Measurements from ENCODE around the gene GOLGA2.
"Not testable (repeated sequence)": the region's sequence is repeated elsewhere in the genome, so short reads cannot be mapped to it uniquely, and the experiment has no call there.

Gene GOLGA2

DNA sequence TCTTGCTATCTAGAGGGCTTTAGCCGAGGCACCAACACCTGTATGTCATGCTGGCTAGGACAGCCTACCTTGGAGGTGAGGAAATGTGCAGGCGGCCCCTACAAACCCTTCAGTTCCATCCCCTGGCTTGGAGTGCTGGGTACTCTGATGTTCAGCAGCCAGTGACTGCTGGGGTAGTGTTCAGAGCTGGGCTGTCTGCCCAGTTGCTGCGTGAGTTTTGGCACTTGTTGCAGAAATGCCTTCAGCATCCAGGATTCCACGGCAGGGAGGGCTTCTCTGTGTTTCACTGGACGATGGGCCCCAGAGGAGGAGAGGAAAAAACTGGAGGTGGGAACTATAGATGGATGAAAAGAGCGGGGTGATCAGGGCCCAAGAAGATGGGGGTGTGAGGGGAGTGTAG lies 10.6 kb upstream of the GOLGA2 start:
- Histone ChIP-seq H3K4me1 (ENCODE audit: insufficient read depth, low read length) (no peaks in the 10 kb centered on the region), H3K36me3 (ENCODE audit: insufficient read depth, low read depth, low read length) (peaks cover 23% of the 10 kb centered on the region; the same call in 1 of the 2 replicates), H3K9me3 (ENCODE audit: insufficient read depth, low read depth, low read length) (no peaks in the 10 kb centered on the region), H3K4me3 (ENCODE audit: low read length) (no peak overlapping the region), H3K27me3 (ENCODE audit: insufficient read depth, low read length) (no peaks in the 10 kb centered on the region), H3K9ac (ENCODE audit: low read depth, low read length) (no peak overlapping the region), H3K27ac (ENCODE audit: low read length) (no peak overlapping the region)

DNA sequence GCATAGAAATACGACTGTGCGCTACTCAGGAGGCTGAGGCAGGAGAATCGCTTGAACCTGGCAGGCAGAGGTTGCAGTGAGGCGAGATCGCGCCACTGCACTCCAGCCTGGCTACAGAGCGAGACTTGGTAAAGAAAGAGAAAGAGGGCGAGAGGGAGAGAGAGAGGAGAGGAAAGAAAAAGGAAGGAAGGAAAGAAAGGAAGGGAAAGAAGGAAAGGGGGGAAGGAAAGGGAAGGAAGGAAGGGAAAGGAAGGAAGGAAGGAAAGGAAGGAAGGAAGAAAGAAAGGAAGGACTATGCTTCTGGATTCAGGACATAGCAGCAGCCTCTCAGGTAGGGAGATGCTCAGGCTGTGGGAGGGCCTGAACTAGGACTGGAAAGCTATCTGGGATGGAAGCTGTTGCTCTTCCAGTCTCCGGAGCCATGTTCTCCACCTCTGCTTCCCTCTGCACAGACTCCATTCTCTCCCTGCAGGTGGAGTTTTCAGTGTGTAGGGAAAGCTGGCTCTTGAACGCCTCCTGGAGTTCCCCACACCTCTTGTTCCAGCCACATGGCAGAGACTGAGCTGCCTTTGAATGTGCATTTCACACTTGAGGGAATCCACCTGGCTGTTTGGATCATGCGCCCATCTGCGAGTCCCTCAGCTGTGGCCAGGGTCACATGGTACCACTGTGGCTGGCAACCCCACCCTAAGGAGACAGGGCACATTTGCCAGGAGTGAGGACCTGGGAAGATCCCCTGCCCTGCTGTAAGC lies 9.4 kb upstream of the GOLGA2 start:
- Histone ChIP-seq H3K36me3 (ENCODE audit: insufficient read depth, low read depth, low read length) (peaks cover 23% of the 10 kb centered on the region; the same call in 1 of the 2 replicates), H3K9ac (ENCODE audit: low read depth, low read length) (no peak overlapping the region), H3K27ac (ENCODE audit: low read length) (no peak overlapping the region), H3K4me1 (ENCODE audit: insufficient read depth, low read length) (no peaks in the 10 kb centered on the region), H3K4me3 (ENCODE audit: low read length) (no peak overlapping the region), H3K9me3 (ENCODE audit: insufficient read depth, low read depth, low read length) (no peaks in the 10 kb centered on the region), H3K27me3 (ENCODE audit: insufficient read depth, low read length) (no peaks in the 10 kb centered on the region)

DNA sequence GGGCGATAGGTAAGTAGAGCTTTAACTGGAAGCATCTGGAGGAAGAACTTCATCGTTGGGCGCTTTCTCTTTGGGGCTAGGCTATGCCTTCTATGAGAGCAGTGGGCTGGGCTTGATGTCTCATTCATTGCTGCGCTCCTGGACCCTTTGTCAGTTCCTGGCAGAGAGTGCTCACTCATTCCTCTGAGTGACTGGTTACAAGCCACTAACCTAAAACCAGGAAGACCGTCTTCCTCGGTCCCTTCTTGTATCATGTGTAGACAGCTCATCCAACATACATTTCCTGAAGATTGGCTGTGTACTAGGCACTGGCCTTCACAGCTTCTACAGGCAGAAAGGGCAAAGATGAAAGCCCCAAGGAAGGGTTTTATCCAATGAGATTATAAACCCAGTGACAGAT lies 6.7 kb upstream of the GOLGA2 start:
- H3K27ac ChIP-seq (ENCODE audit: low read length): no peak overlapping the region

DNA sequence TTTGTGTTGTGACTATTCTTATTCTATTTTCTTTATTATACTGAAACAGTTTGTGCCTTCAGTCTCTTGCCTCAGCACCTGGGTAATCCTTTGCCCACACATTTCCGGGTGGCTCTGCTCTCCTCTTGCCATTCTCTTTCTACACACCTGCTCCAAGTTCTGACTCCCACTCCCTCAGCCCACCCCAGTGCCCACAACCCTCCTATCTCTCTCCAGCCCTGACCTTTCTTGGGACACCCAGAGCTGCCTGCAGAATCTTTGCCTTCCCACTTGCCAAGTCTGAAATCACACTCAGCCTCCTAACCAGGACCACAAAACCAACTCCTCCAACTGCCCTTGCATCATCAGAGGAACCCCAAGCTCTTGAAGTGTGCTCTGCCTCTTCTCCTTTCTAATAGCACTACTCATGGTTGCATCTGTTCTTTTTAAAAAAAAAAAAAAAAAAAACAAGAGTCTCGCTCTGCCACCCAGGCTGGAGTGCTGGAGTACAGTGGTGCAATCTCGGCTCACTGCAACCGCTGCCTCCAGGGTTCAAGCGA lies 4.3 kb upstream of the GOLGA2 start:
- no peak overlapping the region for H3K27ac ChIP-seq (ENCODE audit: low read length)
- no peaks in the 10 kb centered on the region for H3K36me3 ChIP-seq (ENCODE audit: insufficient read depth, low read depth, low read length)
- no peaks in the 10 kb centered on the region for H3K4me1 ChIP-seq (ENCODE audit: insufficient read depth, low read length)
- H3K9me3 ChIP-seq (ENCODE audit: insufficient read depth, low read depth, low read length): no peaks in the 10 kb centered on the region
- no peaks in the 10 kb centered on the region for H3K27me3 ChIP-seq (ENCODE audit: insufficient read depth, low read length)
- no peak overlapping the region for H3K9ac ChIP-seq (ENCODE audit: low read depth, low read length)
- no peak overlapping the region for H3K4me3 ChIP-seq (ENCODE audit: low read length)

More for the DNA sequence above, 6.7 kb upstream of the GOLGA2 start:
- peaks cover 13% of the 10 kb centered on the region; the same call in 1 of the 2 replicates for H3K36me3 ChIP-seq (ENCODE audit: insufficient read depth, low read depth, low read length)
- H3K27me3 ChIP-seq (ENCODE audit: insufficient read depth, low read length): no peaks in the 10 kb centered on the region
- H3K4me3 ChIP-seq (ENCODE audit: low read length): no peak overlapping the region
- H3K9me3 ChIP-seq (ENCODE audit: insufficient read depth, low read depth, low read length): no peaks in the 10 kb centered on the region
- no peaks in the 10 kb centered on the region for H3K4me1 ChIP-seq (ENCODE audit: insufficient read depth, low read length)
- H3K9ac ChIP-seq (ENCODE audit: low read depth, low read length): no peak overlapping the region

DNA sequence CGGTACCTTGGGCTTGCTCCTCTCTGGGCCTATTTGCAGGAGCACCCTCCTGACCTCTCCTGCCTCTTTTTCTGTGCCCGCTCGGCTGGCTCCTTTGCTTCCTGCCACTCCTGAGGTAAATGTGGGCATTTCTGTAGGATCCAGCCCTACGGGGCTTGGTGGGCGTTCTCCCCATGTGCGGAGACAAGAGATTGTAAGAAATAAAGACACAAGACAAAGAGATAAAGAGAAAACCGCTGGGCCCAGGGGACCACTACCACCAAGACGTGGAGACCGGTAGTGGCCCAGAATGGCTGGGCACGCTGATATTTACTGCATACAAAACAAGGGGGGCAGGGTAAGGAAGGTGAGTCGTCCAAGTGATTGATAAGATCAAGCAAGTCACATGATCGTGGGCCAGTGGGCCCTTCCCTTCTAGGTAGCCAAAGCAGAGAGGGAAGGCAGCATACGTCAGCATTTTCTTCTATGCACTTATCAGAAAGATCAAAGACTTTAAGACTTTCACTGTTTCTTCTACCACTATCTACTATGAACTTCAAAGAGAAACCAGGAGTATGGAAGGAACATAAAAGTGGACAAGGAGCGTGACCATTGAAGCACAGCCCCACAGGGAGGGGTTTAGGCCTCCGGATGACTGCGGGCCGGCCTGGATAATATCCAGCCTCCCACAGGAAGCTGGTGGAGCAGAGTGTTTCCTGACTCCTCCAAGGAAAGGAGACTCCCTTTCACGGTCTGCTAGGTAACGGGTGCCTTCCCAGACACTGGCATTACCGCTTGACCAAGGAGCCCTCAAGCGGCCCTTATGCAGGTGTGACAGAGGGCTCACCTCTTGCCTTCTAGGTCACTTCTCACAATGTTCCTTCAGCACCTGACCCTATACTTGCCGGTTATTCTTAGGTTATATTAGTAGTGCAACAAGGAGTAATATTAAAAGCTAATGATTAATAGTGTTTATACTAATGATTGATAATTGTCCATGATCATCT lies 3.6 kb upstream of the GOLGA2 start:
- not testable (repeated sequence) for H3K4me1 ChIP-seq (ENCODE audit: insufficient read depth, low read length); H3K9ac ChIP-seq (ENCODE audit: low read depth, low read length); H3K27me3 ChIP-seq (ENCODE audit: insufficient read depth, low read length); H3K4me3 ChIP-seq (ENCODE audit: low read length); H3K36me3 ChIP-seq (ENCODE audit: insufficient read depth, low read depth, low read length); H3K27ac ChIP-seq (ENCODE audit: low read length); H3K9me3 ChIP-seq (ENCODE audit: insufficient read depth, low read depth, low read length)

DNA sequence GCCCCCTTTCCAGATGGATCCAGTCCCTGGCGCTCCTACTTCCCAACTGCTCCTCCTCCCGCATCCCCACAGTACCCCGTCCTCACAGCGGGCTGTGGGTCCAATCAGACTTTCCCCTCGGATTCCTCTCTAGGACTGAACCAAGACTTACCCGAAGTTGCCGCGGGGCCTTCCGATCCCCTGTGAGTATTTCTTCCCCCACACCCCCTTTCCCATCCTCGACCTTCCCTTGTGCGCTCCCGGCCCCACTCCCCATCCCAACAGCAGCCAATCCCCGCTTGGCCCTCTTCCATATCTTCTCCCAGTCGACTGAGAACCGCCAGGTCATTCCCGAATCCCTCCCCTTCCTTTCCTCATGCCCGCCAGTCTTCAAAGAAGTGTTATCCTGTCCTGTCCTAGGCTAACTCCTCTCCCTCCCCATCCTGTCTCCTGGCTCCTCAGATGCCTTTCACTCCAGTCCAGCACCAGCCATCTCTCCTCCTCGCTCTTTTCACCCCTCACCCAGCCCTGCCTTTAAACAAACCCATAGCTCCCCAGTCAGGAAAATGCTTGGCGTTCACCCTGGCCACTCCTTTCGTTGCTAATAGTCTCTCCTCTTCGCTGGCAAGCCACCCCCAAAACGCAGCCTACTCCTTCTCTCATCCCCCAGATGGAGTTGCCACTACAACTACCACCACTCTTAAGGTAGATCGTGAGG lies 915 bp upstream of the GOLGA2 start:
- H3K4me1 ChIP-seq (ENCODE audit: insufficient read depth, low read length): peaks cover 4% of the 10 kb centered on the region; the same call in 1 of the 2 replicates
- no peaks in the 10 kb centered on the region for H3K27me3 ChIP-seq (ENCODE audit: insufficient read depth, low read length)
- H3K27ac ChIP-seq (ENCODE audit: low read length): peak overlapping the region; percentile 34
- H3K36me3 ChIP-seq (ENCODE audit: insufficient read depth, low read depth, low read length): peaks cover 16% of the 10 kb centered on the region
- H3K9ac ChIP-seq (ENCODE audit: low read depth, low read length): peak overlapping the region; percentile 94
- H3K4me3 ChIP-seq (ENCODE audit: low read length): peak overlapping the region; percentile 92
- H3K9me3 ChIP-seq (ENCODE audit: insufficient read depth, low read depth, low read length): no peaks in the 10 kb centered on the region

DNA sequence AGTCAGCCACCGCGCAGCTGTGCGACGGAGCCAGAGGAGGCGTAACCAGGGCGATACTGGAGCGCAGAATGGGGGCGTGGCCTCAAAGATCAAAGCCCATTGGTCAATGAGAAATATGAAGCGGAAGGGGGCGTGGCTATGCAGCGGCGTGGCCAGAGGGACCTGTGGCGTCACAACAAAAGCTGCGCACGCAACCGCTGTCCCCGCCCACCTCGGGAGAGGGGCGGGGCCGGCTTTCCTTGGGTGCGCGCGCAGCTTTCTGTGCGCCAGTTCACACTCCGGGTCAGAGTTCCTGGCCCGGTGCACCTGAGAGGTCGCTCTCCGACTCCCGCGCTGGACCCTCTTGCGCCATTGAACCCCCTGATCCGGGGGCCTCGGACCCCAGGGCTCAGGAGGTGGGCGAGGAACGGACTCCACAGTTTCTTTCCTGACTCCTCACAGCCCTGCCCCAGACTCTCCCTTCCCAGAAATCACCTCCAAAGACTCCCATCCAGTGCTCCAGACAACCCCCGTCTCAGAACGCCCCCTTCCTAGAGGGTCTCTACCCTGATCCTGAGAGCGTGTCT lies 284 bp upstream of the GOLGA2 start, which contains the start of gene SWI5:
Gene SWI5, plus strand, starts transcription at position 269 of the 566 bp plus-strand sequence.
- no peaks in the 10 kb centered on the region for H3K9me3 ChIP-seq (ENCODE audit: insufficient read depth, low read depth, low read length)
- H3K4me1 ChIP-seq (ENCODE audit: insufficient read depth, low read length): peaks cover 4% of the 10 kb centered on the region; the same call in 1 of the 2 replicates

DNA sequence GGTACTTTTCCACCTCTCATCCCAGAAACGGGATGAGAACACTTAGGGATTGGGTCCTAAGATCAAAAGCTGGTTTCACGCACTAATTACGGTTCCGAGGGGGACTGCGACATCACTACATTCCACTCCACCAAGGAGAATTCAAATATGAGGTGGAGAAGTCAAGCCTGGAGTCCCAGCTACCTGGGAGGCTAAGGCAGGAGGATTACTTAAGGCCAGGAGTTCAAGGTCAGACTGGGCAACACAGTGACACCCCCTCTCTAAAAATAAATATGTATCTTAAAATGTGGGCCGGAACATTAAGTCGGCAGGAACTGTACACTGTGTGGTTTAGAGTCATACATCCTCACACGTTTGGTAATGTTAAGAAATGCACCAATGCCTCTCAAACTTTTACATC lies 1.6 kb downstream of the GOLGA2 start:
- H3K9ac ChIP-seq (ENCODE audit: low read depth, low read length): no peak overlapping the region
- H3K27ac ChIP-seq (ENCODE audit: low read length): no peak overlapping the region
- H3K9me3 ChIP-seq (ENCODE audit: insufficient read depth, low read depth, low read length): no peaks in the 10 kb centered on the region
- peaks cover 4% of the 10 kb centered on the region; the same call in 1 of the 2 replicates for H3K4me1 ChIP-seq (ENCODE audit: insufficient read depth, low read length)
- no peaks in the 10 kb centered on the region for H3K27me3 ChIP-seq (ENCODE audit: insufficient read depth, low read length)
- peaks cover 24% of the 10 kb centered on the region for H3K36me3 ChIP-seq (ENCODE audit: insufficient read depth, low read depth, low read length)
- H3K4me3 ChIP-seq (ENCODE audit: low read length): no peak overlapping the region

More for the DNA sequence above, 284 bp upstream of the GOLGA2 start, which contains the start of gene SWI5:
- H3K36me3 ChIP-seq (ENCODE audit: insufficient read depth, low read depth, low read length): peaks cover 22% of the 10 kb centered on the region
- H3K9ac ChIP-seq (ENCODE audit: low read depth, low read length): peak within 1 kb of the TSS; percentile 94
- H3K27ac ChIP-seq (ENCODE audit: low read length): peak within 1 kb of the TSS; percentile 86
- peak within 1 kb of the TSS; percentile 92 for H3K4me3 ChIP-seq (ENCODE audit: low read length)
- no peaks in the 10 kb centered on the region for H3K27me3 ChIP-seq (ENCODE audit: insufficient read depth, low read length)

DNA sequence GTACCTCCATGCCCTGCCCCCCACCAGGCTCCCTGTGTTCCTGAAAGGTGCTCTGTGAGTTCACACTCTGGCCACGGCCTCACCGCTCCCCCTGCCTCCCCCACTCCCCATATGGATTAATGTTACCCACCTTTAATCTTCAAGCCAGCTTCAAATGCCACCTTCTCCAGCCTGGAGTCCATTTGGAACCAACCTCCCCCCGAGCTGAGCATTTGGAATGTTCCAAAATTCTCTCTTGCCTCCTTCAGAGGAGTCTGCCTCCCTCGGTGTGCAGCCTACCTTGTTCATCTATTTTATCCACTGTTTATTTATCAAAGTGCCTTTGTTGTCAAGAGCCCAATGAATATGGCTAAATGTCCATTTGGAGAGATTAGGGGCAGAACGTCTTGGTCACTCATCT lies 4.3 kb downstream of the GOLGA2 start:
- peaks cover 39% of the 10 kb centered on the region for H3K36me3 ChIP-seq (ENCODE audit: insufficient read depth, low read depth, low read length)
- no peak overlapping the region for H3K27ac ChIP-seq (ENCODE audit: low read length)
- H3K4me3 ChIP-seq (ENCODE audit: low read length): no peak overlapping the region
- H3K9ac ChIP-seq (ENCODE audit: low read depth, low read length): no peak overlapping the region
- peaks cover 4% of the 10 kb centered on the region; the same call in 1 of the 2 replicates for H3K4me1 ChIP-seq (ENCODE audit: insufficient read depth, low read length)
- no peaks in the 10 kb centered on the region for H3K9me3 ChIP-seq (ENCODE audit: insufficient read depth, low read depth, low read length)
- no peaks in the 10 kb centered on the region for H3K27me3 ChIP-seq (ENCODE audit: insufficient read depth, low read length)

DNA sequence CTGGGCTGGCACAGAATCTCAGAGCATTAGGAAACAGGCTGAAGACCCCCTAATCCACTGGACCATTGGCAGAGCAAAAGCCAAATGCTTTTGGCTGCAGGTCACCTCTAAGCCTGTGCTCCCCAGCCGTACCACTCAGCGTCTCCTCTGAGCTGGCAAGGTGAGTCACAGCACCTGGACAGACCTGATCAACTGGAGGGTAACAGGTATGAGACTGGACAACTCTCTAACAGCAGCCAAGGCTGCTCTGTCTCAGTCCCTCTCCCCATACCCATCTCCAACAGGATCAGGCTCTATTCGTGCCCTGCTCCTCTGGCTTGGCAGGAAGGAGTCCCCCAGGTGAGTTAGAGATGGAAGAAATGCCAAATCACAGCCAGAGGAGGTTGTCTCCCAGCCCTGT lies 4.7 kb downstream of the GOLGA2 start:
- Histone ChIP-seq H3K36me3 (ENCODE audit: insufficient read depth, low read depth, low read length) (peaks cover 39% of the 10 kb centered on the region), H3K27ac (ENCODE audit: low read length) (no peak overlapping the region), H3K9me3 (ENCODE audit: insufficient read depth, low read depth, low read length) (no peaks in the 10 kb centered on the region), H3K9ac (ENCODE audit: low read depth, low read length) (no peak overlapping the region), H3K27me3 (ENCODE audit: insufficient read depth, low read length) (no peaks in the 10 kb centered on the region), H3K4me1 (ENCODE audit: insufficient read depth, low read length) (peaks cover 4% of the 10 kb centered on the region; the same call in 1 of the 2 replicates), H3K4me3 (ENCODE audit: low read length) (no peak overlapping the region)
